ENCODE results near the gene KLHL34.

Gene KLHL34

GRCh38 chrX:21658152-21658737 is at the start of gene KLHL34:
Gene KLHL34, minus strand, starts transcription at chrX:21658330. Its CDS starts 542 bp downstream, at chrX:21657788.
- DNase-seq = no peak

GRCh38 chrX:21705225-21705624 is 47.1 kb upstream of the KLHL34 start:
- DNase-seq = no peak

- no peak for DNase-seq
These were observed 44.6 kb upstream of the KLHL34 start for GRCh38 chrX:21702725-21703124.

GRCh38 chrX:21700967-21701366 is 42.8 kb upstream of the KLHL34 start:
- no peak for DNase-seq

- DNase-seq = no peak
These were observed 42.1 kb upstream of the KLHL34 start for GRCh38 chrX:21700275-21700674.

- no peak for DNase-seq
These were observed 41.0 kb upstream of the KLHL34 start for GRCh38 chrX:21699136-21699535.

GRCh38 chrX:21698272-21698671 is 40.1 kb upstream of the KLHL34 start:
- no peak for DNase-seq

GRCh38 chrX:21691512-21692018 is 33.4 kb upstream of the KLHL34 start:
- no peak for DNase-seq

- no peak for DNase-seq
These were observed 25.8 kb upstream of the KLHL34 start for GRCh38 chrX:21683941-21684340.

GRCh38 chrX:21678048-21678612 is 20.0 kb upstream of the KLHL34 start:
- no peak for DNase-seq

- DNase-seq = no peak
These were observed 17.8 kb upstream of the KLHL34 start for GRCh38 chrX:21675931-21676330.

GRCh38 chrX:21674430-21675186 is 16.5 kb upstream of the KLHL34 start:
- no peak for DNase-seq

GRCh38 chrX:21666679-21667078 is 8.5 kb upstream of the KLHL34 start:
- DNase-seq = no peak

GRCh38 chrX:21666252-21666651 is 8.1 kb upstream of the KLHL34 start:
- no peak for DNase-seq

- no peak for DNase-seq
These were observed 4.6 kb upstream of the KLHL34 start for GRCh38 chrX:21662761-21663160.

GRCh38 chrX:21661316-21661715 is 3.2 kb upstream of the KLHL34 start:
- DNase-seq = no peak

GRCh38 chrX:21660156-21660555 is 2.0 kb upstream of the KLHL34 start:
- no peak for DNase-seq

- no peak for DNase-seq
These were observed 1.2 kb upstream of the KLHL34 start for GRCh38 chrX:21659320-21659719.

GRCh38 chrX:21658746-21659145 is 616 bp upstream of the KLHL34 start:
- no peak for DNase-seq

- no peak for DNase-seq
These were observed 595 bp downstream of the KLHL34 start for GRCh38 chrX:21657318-21658151.

- no peak for DNase-seq
These were observed 1.4 kb downstream of the KLHL34 start for GRCh38 chrX:21656587-21657317.

GRCh38 chrX:21655901-21656586 is 2.1 kb downstream of the KLHL34 start:
- DNase-seq = no peak
